Colonic mucosa (tissue), 4 donors: ENCODE measurements around the gene AFF3. TPM values are rescaled to one million over a fixed set of nuclear protein-coding genes. Genes with fewer than 3 reads are reported as not detected.

Experiments used
- DNase-seq: peaks from one replicate; pipeline ENCODE4 v3.0.0-alpha.2; 2020
- H3K27ac ChIP-seq: fragments of 200-600 bp; one replicate; pipeline ENCODE4 v1.8.0; 2021
- H3K27me3 ChIP-seq: fragments of 200-600 bp; one replicate; pipeline ENCODE4 v1.8.0; 2021
- H3K36me3 ChIP-seq: fragments of 200-600 bp; one replicate; pipeline ENCODE4 v1.8.0; 2021
- H3K4me1 ChIP-seq: fragments of 200-600 bp; one replicate; pipeline ENCODE4 v1.8.0; 2021; ENCODE audit warnings: mild to moderate bottlenecking
- H3K4me3 ChIP-seq: fragments of 200-600 bp; one replicate; pipeline ENCODE4 v1.8.0; 2021
- H3K9ac ChIP-seq, 2 donors: one replicate each; pipeline ENCODE4 v1.7.0; 2013; ENCODE audit warnings: control low read depth in 2 of 2, low read depth in 2 of 2, low read length in 2 of 2
- H3K9me3 ChIP-seq: fragments of 200-600 bp; one replicate; pipeline ENCODE4 v1.8.0; 2021
- intact Hi-C: fragments of 100-400 bp; cut with DNase I; formaldehyde crosslinking; loops from one replicate; pipeline ENCODE4 v1.14.1; 2022
- total RNA-seq, 2 donors: library from RNA; stranded (reverse); fragmentation: NEBNext Ultra II Directional in 1 of 2; extraction: Animal tissue kit (Norgen Biotek cat#: 25700) in 1 of 2; gene quantifications; one replicate each; pipeline ENCODE4 v1.2.1, GENCODE V29; 2021
- TF ChIP-seq, protein P1 (sequence below): fragments of 200-600 bp; IDR thresholded peaks from one replicate; pipeline ENCODE4 v1.8.0; 2022; ENCODE audit warnings: antibody characterized with exemption, mild to moderate bottlenecking
- donor health status: healthy.
- donor health status: DM: no; HTN: no; CAD: no.
- donor health status: DM: no; HTN: no; CAD: no.

AFF3 gene
- total RNA-seq, 2 donors from 2014 or later: 0.86 to 2.6 TPM

GRCh38 chr2:100145893-100146656 is 3.7 kb upstream of the AFF3 start:
- no peaks in the 10 kb centered on the region for H3K4me1 ChIP-seq
- H3K9me3 ChIP-seq: no peaks in the 10 kb centered on the region
- H3K27ac ChIP-seq: no peak overlapping the region
- H3K36me3 ChIP-seq: no peaks in the 10 kb centered on the region
- no peak overlapping the region for H3K9ac ChIP-seq
- no peak for DNase-seq
- intact Hi-C loops: no loop called here
- no peaks in the 10 kb centered on the region for H3K27me3 ChIP-seq
- TF ChIP-seq, protein P1, sequence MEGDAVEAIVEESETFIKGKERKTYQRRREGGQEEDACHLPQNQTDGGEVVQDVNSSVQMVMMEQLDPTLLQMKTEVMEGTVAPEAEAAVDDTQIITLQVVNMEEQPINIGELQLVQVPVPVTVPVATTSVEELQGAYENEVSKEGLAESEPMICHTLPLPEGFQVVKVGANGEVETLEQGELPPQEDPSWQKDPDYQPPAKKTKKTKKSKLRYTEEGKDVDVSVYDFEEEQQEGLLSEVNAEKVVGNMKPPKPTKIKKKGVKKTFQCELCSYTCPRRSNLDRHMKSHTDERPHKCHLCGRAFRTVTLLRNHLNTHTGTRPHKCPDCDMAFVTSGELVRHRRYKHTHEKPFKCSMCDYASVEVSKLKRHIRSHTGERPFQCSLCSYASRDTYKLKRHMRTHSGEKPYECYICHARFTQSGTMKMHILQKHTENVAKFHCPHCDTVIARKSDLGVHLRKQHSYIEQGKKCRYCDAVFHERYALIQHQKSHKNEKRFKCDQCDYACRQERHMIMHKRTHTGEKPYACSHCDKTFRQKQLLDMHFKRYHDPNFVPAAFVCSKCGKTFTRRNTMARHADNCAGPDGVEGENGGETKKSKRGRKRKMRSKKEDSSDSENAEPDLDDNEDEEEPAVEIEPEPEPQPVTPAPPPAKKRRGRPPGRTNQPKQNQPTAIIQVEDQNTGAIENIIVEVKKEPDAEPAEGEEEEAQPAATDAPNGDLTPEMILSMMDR: no peak
- H3K4me3 ChIP-seq: no peak overlapping the region

DNA sequence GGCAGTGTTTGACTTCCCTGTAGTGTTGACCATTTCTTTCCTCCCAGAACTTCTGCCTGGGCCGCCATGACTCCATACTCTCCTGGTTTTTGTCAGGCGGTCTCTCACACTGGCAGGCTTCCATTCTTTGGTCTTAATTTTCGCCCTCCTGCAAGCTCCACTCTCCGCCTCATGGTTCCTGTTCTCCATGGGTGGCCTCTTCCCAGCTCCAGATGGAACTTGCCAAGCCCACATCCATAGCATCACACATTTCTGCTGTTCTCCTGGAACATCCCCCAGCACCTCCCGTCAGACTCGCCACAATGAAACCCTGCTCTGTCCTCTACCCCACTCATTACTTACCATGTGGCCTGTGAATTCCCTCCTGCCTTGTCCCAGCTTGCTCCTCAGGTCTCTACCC is 896 bp upstream of the AFF3 start:
- intact Hi-C loops: no loop called here
- Histone ChIP-seq H3K27me3 (no peaks in the 10 kb centered on the region), H3K9me3 (no peaks in the 10 kb centered on the region), H3K4me1 (no peaks in the 10 kb centered on the region), H3K27ac (no peak overlapping the region), H3K36me3 (no peaks in the 10 kb centered on the region), H3K9ac (no peak overlapping the region), H3K4me3 (no peak overlapping the region)
- DNase-seq: no peak
- TF ChIP-seq, protein P1: no peak

- no peak for DNase-seq
- no peak overlapping the region for H3K27ac ChIP-seq
- no peak overlapping the region for H3K4me3 ChIP-seq
- intact Hi-C loops: no loop called here
- no peaks in the 10 kb centered on the region for H3K36me3 ChIP-seq
- TF ChIP-seq, protein P1: no peak
- H3K27me3 ChIP-seq: no peaks in the 10 kb centered on the region
- no peaks in the 10 kb centered on the region for H3K4me1 ChIP-seq
- no peak overlapping the region for H3K9ac ChIP-seq
- no peaks in the 10 kb centered on the region for H3K9me3 ChIP-seq
Measured at GRCh38 chr2:100141906-100142305, 484 bp downstream of the AFF3 start.

DNA sequence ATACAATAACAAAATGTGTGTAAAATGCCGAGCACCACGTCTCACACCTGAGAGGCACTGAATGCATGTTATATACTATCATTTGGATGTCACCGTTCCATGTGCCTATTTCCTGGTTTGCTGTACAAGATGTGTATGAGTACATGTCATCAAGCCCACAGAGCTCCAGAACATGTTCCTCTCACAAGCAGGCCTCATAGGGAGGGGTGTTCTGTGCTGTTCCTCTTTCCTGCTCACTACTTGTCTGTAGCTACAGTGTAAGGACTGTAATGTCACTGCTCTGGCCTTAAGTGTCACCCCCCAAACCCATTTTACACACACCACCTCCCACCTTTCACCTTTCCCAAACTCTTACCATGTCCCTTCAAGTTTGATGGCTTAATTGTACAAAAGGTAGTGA is 1.8 kb downstream of the AFF3 start:
- DNase-seq: no peak
- intact Hi-C loops: no loop called here
- TF ChIP-seq, protein P1: no peak
- H3K9ac ChIP-seq: no peak overlapping the region
- H3K4me1 ChIP-seq: no peaks in the 10 kb centered on the region
- H3K27me3 ChIP-seq: no peaks in the 10 kb centered on the region
- H3K4me3 ChIP-seq: no peak overlapping the region
- H3K36me3 ChIP-seq: no peaks in the 10 kb centered on the region
- H3K27ac ChIP-seq: no peak overlapping the region
- no peaks in the 10 kb centered on the region for H3K9me3 ChIP-seq

DNA sequence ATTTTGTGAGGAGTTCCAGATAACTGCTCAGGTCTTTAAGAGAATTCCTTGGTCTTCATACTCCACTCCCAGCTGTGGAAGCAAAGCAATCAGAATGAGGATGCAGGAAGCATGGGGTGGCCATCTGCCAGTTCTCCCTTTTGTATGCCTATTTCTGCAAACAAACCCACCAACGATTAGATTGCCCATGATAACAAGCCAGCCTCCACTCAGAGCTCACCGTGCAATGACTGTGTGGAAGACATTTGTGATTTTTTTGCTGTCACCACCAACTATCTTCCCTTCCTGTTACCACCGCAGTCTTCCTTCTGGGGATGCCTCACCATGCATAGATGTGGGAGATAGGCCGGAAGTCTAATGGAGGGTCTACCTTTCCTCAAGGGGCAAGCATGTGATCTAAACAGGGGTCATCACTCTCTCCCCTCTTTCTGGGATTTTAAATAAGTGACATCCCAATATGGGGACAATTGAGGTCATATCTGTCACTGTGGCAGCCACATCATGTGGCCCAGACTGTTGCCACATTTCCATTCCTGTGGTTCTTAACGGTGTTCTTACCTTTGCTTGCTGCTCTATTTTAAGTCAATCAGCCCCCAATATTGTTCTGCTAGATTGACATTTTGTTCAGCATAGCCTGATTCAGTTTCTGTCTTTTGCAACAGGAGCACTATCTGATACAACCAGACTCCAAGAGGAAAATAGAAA is 4.4 kb downstream of the AFF3 start:
- H3K9me3 ChIP-seq: no peaks in the 10 kb centered on the region

More for the DNA sequence above, 4.4 kb downstream of the AFF3 start:
- Histone ChIP-seq H3K9ac (no peak overlapping the region), H3K36me3 (no peaks in the 10 kb centered on the region), H3K27me3 (no peaks in the 10 kb centered on the region), H3K4me3 (no peak overlapping the region), H3K4me1 (no peaks in the 10 kb centered on the region), H3K27ac (no peak overlapping the region)
- TF ChIP-seq, protein P1: no peak
- intact Hi-C loops: no loop called here
- no peak for DNase-seq
